GM12878 (cell line): ENCODE results near the gene PIK3C2B. TPM values are rescaled to one million over a fixed set of nuclear protein-coding genes. Genes with fewer than 3 reads are reported as not detected.
A peak's percentile ranks its signal among the peaks of the same experiment; 100 is the strongest.

Experiments used
- ETV6 ChIP-seq, 2 experiments: fragments of 450-650 bp in 1 of 2; IDR thresholded peaks in 1 of 2; conservative IDR thresholded peaks in 1 of 2; 2 replicates each; pipeline ENCODE4 v1.6.1; 2014; ENCODE audit warnings: antibody characterized with exemption in 1 of 2, borderline replicate concordance in 1 of 2, low read depth in 1 of 2, mild to moderate bottlenecking in 1 of 2, moderate library complexity in 1 of 2
- MTA2 ChIP-seq: fragments of 450-650 bp; IDR thresholded peaks from 2 replicates; pipeline ENCODE4 v1.6.1; 2016; ENCODE audit warnings: low read depth, mild to moderate bottlenecking, moderate library complexity
- polyA plus RNA-seq, 11 experiments: library from polyadenylated mRNA; depleted of rRNA in 4 of 11; unstranded in 6 of 11; stranded (reverse) in 5 of 11; fragments of >200 nt; fragmentation: Nextera tagmentation in 4 of 11; fragmentation: Illumina TruSeq in 1 of 11; extraction: Ambion mirVana in 4 of 11; extraction: Trizol in 1 of 11; gene quantifications; 1 replicate in 1 of 11; 2 replicates in 10 of 11; pipeline versions ENCODE4 v1.2.1 to v1.2.3, GENCODE V29; 2011 to 2016; ENCODE audit warnings: inconsistent platforms in 2 of 11, missing spikeins in 2 of 11, low read depth in 1 of 11
- total RNA-seq, 4 experiments: library from RNA; depleted of rRNA in 3 of 4; stranded (reverse); fragments of >200 nt in 3 of 4; fragmentation: Illumina TruSeq in 1 of 4; extraction: Trizol in 1 of 4; gene quantifications; 2 replicates each; pipeline versions ENCODE4 v1.2.1 to v1.2.3, GENCODE V29; 2013 to 2021
- TF ChIP-seq, protein P1 (sequence below): fragments of 450-650 bp; formaldehyde crosslinking; IDR thresholded peaks from 2 replicates; pipeline ENCODE4 v1.4.0; 2020; ENCODE audit warnings: mild to moderate bottlenecking, moderate library complexity
- TF ChIP-seq, protein P2 (sequence below): fragments of 450-650 bp; IDR thresholded peaks from 2 replicates; pipeline ENCODE4 v1.6.1; 2017; ENCODE audit warnings: mild to moderate bottlenecking, low read depth, inconsistent platforms; ENCODE audit not compliant: poor library complexity, severe bottlenecking
- TF ChIP-seq, protein P3 (sequence below): IDR thresholded peaks from 2 replicates; pipeline ENCODE4 v1.6.1; 2012; ENCODE audit warnings: low read length, inconsistent platforms
- TF ChIP-seq, protein P4 (sequence below): fragments of 450-650 bp; IDR thresholded peaks from 2 replicates; pipeline ENCODE4 v1.6.1; 2017; ENCODE audit warnings: low read depth, mild to moderate bottlenecking, moderate library complexity

Gene PIK3C2B
- total and polyA plus RNA-seq, 10 of the 15 experiments (the other 5 are each of a cell fraction or from before 2014, with no cell fraction given): 2.2 to 38.1 (median 11.4) TPM

DNA sequence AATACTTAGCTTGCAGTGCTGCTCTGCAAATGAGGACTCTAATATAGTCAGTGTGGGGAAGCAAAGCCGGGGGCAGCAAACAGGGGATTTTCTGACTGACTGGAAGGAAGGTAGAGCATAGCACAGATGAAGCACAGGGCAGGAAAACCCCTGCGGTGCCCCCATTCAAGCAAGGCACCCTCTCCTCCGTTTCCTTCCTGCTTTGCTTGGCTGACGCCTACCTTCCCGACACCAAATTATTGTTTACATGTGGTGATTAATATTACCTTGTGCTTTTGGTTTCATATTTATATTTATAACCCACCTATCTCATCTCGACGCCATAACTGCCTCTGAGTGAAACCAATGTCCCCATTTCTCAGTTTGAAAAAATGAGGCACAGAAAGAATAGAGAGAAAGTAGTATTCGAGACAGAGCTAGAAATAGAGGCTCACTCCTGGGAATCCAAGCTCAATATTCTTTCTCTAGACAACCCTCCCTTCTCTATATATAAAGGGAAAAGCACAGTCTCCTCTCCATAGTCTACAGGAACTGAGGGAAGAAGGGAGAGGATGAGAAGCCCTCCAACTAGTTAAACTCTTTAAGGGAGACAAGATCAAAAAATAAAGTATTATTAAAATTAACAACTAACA, 41.3 kb downstream of the PIK3C2B start (continued):
- TF ChIP-seq, protein P1, sequence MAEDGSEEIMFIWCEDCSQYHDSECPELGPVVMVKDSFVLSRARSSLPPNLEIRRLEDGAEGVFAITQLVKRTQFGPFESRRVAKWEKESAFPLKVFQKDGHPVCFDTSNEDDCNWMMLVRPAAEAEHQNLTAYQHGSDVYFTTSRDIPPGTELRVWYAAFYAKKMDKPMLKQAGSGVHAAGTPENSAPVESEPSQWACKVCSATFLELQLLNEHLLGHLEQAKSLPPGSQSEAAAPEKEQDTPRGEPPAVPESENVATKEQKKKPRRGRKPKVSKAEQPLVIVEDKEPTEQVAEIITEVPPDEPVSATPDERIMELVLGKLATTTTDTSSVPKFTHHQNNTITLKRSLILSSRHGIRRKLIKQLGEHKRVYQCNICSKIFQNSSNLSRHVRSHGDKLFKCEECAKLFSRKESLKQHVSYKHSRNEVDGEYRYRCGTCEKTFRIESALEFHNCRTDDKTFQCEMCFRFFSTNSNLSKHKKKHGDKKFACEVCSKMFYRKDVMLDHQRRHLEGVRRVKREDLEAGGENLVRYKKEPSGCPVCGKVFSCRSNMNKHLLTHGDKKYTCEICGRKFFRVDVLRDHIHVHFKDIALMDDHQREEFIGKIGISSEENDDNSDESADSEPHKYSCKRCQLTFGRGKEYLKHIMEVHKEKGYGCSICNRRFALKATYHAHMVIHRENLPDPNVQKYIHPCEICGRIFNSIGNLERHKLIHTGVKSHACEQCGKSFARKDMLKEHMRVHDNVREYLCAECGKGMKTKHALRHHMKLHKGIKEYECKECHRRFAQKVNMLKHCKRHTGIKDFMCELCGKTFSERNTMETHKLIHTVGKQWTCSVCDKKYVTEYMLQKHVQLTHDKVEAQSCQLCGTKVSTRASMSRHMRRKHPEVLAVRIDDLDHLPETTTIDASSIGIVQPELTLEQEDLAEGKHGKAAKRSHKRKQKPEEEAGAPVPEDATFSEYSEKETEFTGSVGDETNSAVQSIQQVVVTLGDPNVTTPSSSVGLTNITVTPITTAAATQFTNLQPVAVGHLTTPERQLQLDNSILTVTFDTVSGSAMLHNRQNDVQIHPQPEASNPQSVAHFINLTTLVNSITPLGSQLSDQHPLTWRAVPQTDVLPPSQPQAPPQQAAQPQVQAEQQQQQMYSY (CRISPR knock-in tag): no peak
- TF ChIP-seq ETV6 (conservative IDR thresholded peaks at IDR 0.05 in 1 of 2, IDR thresholded peaks at IDR 0.05 in 1 of 2; ENCODE audit: borderline replicate concordance in 1 of 2, low read depth in 1 of 2): peak in 1 of 2 experiments; percentile 97; a peak in 2 of 4 replicates
- TF ChIP-seq, protein P2, sequence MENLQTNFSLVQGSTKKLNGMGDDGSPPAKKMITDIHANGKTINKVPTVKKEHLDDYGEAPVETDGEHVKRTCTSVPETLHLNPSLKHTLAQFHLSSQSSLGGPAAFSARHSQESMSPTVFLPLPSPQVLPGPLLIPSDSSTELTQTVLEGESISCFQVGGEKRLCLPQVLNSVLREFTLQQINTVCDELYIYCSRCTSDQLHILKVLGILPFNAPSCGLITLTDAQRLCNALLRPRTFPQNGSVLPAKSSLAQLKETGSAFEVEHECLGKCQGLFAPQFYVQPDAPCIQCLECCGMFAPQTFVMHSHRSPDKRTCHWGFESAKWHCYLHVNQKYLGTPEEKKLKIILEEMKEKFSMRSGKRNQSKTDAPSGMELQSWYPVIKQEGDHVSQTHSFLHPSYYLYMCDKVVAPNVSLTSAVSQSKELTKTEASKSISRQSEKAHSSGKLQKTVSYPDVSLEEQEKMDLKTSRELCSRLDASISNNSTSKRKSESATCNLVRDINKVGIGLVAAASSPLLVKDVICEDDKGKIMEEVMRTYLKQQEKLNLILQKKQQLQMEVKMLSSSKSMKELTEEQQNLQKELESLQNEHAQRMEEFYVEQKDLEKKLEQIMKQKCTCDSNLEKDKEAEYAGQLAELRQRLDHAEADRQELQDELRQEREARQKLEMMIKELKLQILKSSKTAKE: peak; percentile 52
- TF ChIP-seq, protein P3, sequence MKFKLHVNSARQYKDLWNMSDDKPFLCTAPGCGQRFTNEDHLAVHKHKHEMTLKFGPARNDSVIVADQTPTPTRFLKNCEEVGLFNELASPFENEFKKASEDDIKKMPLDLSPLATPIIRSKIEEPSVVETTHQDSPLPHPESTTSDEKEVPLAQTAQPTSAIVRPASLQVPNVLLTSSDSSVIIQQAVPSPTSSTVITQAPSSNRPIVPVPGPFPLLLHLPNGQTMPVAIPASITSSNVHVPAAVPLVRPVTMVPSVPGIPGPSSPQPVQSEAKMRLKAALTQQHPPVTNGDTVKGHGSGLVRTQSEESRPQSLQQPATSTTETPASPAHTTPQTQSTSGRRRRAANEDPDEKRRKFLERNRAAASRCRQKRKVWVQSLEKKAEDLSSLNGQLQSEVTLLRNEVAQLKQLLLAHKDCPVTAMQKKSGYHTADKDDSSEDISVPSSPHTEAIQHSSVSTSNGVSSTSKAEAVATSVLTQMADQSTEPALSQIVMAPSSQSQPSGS: peak; percentile 84
- peak; percentile 68; the same call in 1 of the 2 replicates for TF ChIP-seq MTA2
- TF ChIP-seq, protein P4, sequence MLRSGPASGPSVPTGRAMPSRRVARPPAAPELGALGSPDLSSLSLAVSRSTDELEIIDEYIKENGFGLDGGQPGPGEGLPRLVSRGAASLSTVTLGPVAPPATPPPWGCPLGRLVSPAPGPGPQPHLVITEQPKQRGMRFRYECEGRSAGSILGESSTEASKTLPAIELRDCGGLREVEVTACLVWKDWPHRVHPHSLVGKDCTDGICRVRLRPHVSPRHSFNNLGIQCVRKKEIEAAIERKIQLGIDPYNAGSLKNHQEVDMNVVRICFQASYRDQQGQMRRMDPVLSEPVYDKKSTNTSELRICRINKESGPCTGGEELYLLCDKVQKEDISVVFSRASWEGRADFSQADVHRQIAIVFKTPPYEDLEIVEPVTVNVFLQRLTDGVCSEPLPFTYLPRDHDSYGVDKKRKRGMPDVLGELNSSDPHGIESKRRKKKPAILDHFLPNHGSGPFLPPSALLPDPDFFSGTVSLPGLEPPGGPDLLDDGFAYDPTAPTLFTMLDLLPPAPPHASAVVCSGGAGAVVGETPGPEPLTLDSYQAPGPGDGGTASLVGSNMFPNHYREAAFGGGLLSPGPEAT: peak; percentile 86
- TF ChIP-seq, all 136 proteins: peak for 42
